C4-2B (cell line): Measurements from ENCODE around the gene COL4A2.

Source experiments
- CTCF ChIP-seq: fragments of 450-650 bp; conservative IDR thresholded peaks from 2 replicates; pipeline ENCODE4 v1.5.1; 2017; ENCODE audit warnings: mild to moderate bottlenecking
- ZFX ChIP-seq: fragments of 450-650 bp; IDR thresholded peaks from 2 replicates; pipeline ENCODE4 v1.6.1; 2017

GRCh38 chr13:110522721-110523120 lies 215.6 kb downstream of the COL4A2 start:
- TF ChIP-seq CTCF = no peak
- TF ChIP-seq ZFX = no peak
